ENCODE measurements around the gene POU3F4.

Gene POU3F4

DNA sequence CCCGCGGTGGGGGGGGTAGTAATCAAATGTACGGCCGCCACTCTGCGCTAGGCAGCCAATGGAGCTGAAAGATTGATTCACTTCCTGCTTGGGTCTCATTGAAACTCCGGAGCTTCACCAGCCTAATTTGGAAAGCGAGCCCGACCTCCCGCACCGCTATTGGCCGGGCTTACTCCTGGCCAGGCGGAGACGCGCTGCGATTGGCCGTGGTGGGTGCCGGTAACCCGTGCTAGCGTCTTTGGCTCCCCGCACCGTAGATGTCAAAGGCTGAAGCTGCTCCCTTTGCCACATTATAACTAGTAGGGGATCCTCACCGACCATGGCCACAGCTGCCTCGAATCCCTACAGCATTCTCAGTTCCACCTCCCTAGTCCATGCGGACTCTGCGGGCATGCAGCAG lies at the start of gene POU3F4:
TSS of gene POU3F4 (plus strand) at position 285 of the 400 bp plus-strand sequence. CDS start at position 320, 35 bp downstream.
- DNase-seq (ENCODE audit: low read depth), result no peak

DNA sequence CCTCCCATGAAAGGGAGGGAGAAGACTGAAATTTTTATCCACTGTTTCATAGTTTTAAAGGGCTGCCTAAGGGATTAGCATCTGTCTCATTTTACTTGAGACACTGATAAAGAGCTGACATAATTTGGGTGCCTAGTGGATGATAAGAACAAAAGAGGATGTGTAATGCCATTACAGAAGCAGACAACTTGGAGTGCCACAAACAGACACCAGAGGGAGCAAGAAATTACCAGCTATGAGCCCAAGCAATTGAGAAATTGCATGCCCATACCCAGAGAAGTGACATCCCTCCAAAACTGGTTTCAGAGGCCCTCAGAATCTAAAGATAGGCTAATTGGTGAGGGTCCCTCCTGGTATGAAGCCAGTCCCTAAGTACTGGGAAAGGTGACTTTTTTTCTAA lies 38.5 kb upstream of the POU3F4 start:
- DNase-seq (ENCODE audit: low read depth), result no peak

DNA sequence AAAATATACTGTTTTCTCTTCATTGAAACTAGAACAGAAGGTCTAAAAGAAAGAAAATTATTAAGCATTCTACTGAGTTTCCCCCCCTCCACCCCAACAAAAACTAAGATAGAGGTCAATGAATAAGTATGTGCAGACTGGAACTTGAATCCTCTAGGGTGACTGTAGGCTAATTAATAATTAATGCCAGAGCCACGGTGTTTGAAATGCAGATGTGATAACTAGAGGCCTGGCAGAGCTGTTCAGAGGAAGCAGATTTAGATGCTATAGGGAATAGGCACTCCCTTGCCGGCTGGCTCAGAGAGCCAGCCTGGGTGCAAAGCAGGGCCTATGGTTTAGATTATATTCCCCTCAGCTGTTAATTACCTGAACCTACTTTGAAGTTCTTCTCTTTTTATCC lies 12.2 kb upstream of the POU3F4 start:
- DNase-seq (ENCODE audit: low read depth), result no peak

DNA sequence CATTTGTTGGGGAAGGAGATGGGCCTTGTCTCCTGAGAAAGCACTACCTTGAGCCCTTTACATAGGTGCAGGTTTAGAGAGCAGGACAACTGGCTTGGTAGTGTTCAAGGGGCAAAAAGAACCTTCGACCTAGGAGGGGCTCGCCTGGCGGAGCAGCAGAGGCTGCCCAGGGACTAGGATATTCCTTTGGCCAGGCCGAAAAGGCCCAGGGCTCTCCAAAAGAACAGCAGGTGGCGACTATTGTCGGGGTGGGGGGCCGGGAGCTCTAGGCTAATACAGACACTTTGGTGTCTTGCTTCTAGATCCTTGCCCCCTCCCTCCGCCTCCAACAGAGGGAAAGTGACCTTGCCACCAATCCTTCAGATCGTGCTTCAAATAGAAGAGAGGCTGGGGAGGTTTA lies 7.1 kb upstream of the POU3F4 start:
- DNase-seq (ENCODE audit: low read depth), result no peak

DNA sequence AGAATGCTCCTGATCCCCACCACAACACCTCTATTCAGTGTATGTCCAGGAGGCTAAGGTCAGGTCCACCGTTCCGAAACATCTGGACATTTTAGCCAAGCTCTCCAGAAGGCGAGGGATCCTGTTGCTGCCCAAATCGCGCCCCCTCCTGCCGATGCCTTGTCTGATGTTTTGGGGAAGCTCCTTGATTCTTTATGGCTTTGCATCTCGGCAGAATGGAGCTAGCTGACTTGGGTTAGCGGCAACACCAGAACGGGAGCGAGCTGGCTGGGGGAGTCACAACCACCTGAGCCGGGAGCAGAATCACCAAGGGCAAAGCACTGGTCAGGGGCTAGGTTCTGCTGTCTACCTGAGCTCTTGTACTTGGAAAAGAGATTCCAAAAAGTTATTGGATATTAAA lies 6.6 kb upstream of the POU3F4 start:
- DNase-seq (ENCODE audit: low read depth), result no peak

DNA sequence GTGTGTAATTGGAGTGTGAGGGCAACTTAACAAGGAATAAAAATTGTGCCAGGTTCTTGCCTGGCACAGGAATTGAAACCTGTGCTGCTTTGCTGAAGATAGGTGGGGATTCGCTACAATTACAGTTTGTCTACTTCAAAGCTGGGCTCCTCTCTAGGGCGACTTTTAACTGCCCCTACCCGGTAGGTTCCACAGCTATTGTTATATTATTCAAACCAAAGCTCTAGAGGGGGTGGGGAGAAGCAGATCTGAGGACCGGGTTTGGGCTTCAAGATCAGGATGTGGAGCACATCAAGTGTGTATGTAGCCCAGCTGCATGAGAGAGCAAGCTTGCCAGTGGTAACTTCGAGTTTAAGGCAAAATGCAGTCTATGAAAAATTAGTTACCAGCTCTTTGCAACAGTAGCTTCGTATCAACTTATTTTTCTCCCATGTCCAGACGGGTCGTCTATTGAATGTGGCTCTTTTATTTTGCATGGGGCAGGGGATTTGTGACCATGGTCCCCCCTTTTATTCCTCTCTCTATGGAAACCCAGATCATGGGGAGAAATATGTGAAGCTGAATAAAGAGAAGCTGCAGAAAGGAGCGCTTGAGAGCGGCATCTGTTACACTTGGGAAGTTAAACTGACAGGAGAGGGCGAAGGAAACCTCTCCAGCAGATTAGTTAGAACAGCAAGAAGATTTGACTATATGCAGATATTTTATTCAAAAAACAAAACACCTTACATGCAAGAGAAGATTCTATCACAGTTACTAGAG lies 3.2 kb upstream of the POU3F4 start:
- DNase-seq (ENCODE audit: low read depth), result no peak

DNA sequence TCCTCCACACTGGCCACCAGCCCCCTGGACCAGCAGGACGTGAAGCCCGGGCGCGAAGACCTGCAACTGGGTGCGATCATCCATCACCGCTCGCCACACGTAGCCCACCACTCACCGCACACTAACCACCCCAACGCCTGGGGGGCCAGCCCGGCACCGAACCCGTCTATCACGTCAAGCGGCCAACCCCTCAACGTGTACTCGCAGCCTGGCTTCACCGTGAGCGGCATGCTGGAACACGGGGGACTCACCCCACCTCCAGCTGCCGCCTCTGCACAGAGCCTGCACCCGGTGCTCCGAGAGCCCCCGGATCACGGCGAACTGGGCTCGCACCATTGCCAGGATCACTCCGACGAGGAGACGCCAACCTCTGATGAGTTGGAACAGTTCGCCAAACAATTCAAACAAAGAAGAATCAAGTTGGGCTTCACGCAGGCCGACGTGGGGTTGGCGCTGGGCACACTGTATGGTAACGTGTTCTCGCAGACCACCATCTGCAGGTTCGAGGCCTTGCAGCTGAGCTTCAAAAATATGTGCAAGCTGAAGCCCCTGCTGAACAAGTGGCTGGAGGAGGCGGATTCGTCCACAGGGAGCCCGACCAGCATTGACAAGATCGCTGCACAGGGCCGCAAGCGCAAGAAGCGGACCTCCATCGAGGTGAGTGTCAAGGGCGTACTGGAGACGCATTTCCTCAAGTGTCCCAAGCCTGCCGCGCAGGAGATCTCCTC lies 600 bp downstream of the POU3F4 start:
- DNase-seq (ENCODE audit: low read depth), result no peak

DNA sequence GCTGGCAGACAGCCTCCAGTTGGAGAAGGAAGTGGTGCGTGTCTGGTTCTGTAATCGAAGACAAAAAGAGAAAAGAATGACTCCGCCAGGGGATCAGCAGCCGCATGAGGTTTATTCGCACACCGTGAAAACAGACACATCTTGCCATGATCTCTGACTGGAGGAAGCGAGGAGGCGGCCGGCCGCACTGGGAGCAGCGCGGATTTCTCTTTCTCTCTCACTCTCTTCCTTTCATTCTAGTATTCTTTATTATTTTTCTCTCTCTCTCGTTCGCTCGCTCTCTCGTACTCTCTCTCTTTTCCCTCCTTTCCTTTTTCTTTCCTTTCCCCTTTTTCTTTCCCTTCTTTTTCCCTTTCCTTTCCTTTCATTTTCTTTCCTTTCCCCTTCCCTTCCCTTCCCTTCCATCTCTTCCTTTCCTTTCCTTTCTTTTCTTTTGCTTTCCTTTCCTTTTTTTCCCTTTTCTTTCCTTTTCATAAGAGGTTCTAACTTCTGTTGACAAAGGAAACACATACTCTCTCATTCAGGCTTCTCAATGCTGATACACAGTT lies 1.2 kb downstream of the POU3F4 start:
- no peak for DNase-seq (ENCODE audit: low read depth)

DNA sequence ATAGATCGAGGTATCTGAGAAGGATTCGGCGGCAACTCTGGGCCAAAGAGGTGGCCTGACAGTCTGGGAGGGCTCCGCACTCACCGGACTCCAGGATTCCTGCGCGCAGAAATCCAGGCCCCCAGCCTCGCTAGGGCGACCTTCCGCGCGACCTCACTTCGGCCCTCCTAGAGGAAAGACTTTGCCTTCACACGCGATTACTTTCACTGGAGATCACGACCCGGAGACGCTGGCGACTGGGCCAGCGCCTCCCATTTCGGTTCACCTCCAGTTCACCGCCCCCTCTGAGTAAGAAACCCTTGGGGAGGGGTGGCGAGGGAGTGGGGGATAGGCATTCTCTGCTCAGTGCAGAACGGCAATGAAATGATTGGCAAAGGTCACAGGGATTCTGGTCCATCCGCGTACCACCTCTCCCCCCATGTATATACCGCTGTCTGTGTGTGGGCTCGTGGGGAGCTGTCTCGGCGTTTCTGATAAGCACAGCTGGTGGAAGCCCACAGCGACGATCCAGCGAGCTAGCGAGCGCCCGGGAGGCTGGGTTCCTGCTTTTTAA lies 2.5 kb downstream of the POU3F4 start:
- no peak for DNase-seq (ENCODE audit: low read depth)

DNA sequence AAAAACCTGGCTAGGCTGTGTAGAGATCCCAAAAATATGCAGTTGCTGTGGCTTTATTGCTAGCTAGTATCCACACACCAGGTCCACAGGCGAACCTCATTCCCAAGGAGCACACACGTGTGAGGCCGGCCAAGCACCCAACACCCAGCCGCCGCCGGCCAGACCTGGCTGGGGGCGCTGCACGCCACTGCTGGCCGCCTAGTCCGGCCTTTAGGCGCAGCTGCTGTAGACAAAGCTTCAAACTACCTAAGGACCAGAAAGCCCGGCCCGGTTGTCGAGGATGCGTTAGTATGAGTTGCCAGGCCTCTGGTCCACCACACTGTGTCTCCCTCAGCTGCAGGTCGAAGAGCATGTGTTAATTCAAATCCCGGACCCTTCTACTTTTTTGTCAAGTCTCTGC lies 3.1 kb downstream of the POU3F4 start:
- DNase-seq (ENCODE audit: low read depth), result no peak

DNA sequence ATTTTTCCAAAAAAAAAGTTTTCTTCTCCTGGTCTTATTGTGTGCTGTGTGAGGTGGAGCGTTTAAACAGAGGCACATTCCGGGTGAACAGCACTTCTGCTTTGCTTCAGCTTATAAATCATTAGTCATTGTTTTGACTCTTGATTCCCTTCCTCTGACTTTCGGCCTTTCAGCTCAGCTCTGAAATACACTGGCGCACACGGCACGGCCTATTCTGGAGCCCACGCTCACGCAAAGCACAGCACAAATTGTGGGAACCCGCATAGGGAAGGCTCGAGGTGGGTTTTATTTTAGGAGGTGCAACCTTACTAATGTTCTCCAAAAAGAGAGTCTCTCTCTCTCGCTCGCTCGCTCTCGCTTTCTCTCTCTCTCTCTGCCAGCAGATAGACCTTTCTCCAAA lies 4.0 kb downstream of the POU3F4 start:
- DNase-seq (ENCODE audit: low read depth), result no peak

DNA sequence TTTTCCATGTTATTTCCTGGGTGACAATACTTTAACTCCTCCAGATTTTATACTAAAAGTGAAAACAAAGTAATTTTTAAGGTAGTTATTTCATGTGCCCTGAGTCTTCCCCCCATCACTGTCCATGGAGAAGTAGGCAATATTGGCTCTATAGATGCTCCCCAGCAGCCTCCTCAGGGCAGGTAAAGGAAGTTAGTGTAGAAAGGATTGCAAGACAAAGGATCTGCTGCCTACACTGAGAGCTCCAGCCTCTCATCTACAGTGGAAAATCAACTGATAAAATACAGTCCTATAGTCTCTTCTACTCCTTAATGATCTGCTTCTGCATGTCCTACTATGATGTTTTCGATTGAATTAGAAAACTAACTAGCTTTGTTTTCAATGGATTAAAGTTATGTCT lies 8.5 kb downstream of the POU3F4 start:
- no peak for DNase-seq (ENCODE audit: low read depth)

DNA sequence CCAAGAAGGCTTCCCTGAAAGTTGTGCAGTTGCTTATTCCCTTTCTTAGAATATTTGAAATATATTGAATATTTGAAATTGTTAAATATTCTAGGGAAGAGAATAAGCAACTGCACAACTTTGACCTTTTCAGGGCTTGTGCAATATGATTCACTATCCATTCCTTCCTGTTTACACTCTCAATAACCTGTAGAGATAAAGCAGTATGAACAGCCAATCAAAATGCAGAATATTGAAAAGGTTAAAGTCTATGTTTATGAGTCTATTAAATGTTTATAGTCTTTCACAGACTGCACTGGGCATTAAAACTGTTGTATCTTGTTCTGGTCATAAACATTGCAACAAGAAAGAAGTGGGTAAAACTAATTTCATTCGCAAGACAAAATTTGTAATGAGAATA lies 13.8 kb downstream of the POU3F4 start:
- no peak for DNase-seq (ENCODE audit: low read depth)

DNA sequence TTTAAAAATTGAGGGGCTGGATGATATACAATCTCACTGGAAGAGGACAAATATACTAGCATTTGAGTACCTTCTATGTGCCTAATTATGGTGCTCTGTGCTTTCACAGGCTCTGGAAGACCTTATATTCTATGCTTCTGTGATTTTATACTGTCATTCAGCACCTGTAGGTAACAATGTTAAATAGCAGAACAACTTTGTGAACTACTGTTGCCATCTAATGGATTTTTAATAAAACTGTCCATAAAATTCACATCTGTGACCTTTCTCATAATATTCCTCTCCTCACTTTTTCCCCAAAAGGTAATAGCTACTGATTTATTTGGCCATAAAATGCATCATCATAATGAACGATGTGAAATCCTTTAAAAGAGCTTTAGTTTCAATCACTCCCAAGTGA lies 21.9 kb downstream of the POU3F4 start:
- DNase-seq (ENCODE audit: low read depth), result no peak

DNA sequence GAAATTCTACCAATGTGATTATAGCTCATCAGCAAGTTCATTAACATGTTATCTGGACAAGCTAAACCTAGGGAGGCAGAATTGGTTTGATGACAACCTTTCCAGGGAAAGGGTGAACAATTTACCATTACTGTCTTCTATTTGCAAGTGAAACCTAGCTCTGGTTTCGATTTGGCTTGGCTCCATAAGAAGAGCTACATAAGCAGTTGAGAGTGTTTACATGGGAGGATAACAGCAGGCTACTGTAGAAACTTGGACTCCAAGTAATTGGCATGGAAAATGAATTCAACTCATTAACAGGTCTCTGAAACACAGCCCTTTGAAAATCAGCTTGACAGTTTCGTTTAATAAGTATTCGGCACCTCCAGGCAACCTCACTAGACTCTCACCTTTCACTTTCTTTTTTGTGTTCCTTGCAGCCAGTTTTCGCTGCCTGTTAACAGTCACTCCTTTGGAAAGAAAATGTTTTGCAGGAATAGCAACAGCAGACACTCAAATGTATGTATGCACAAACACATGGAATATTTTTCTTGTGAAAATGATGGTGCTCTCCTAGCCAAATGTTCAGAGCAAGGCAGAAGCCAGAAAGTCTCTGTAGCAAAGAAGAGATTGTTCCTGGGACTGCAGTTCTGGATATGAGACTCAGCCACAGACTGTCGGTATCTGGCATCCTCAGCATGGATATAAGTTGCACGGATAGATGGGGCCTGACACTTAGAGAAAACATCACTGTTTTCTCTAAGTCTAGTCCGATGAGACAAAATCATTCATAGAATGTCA lies 27.5 kb downstream of the POU3F4 start:
- DNase-seq (ENCODE audit: low read depth), result no peak

Data from activated T-helper 9 cell treated with anti-CD3 and anti-CD28 coated beads, Interleukin-2, amount 50 U/mL, for 16 hours (primary cell).